ENCODE measurements around the gene FLNC. TPM values are rescaled to one million over a fixed set of nuclear protein-coding genes. Genes with fewer than 3 reads are reported as not detected.

FLNC gene
- total RNA-seq, 1 donor from 2014 or later = 7.7 TPM

DNA sequence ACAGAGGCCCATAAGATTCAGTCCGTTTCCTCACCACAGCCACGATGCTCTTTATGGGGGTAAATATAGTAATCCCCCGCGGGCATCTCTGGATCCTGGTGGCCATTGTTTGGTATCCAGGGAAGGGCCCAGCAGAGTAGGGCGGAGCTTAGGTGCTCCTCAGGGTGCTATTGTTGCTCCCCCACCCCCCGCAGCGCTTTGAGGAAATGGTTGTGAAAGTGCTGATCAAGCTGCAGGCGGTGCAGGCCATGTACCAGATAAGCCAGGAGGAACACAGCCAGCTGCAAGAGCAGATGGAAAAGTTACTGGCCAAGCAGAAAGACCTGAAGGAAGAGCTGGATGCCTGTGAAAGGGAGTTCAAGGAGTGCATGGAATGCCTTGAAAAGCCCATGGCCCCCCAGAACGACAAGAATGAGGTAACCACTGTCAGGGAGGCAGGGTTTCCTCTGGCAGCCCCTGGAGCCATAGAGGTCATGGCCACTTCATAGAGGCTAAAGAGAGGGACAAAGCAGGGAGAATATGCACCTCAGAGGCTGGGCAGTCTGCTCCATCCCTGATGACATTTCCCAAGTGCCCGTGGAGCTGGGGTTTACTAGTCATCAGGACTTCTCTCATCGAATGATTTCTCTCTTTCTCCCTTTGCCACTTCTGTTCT is 17.6 kb upstream of the FLNC start:
- Histone ChIP-seq H3K27ac (no peak overlapping the region), H3K4me3 (no peak overlapping the region), H3K4me1 (no peaks in the 10 kb centered on the region), H3K36me3 (no peaks in the 10 kb centered on the region), H3K27me3 (peaks cover 3% of the 10 kb centered on the region), H3K9me3 (no peaks in the 10 kb centered on the region)
- no peak for TF ChIP-seq CTCF (IDR thresholded peaks at IDR 0.05)
- no peak for DNase-seq
- intact Hi-C loops (cut with DNase I) = no loop called here
- ATAC-seq = peak; percentile 42

- DNase-seq = no peak
- intact Hi-C loops (cut with DNase I) = no loop called here
- H3K4me3 ChIP-seq = no peak overlapping the region
- ATAC-seq = no peak
- H3K9me3 ChIP-seq = no peaks in the 10 kb centered on the region
- H3K4me1 ChIP-seq = no peaks in the 10 kb centered on the region
- H3K27me3 ChIP-seq = peaks cover 5% of the 10 kb centered on the region
- no peaks in the 10 kb centered on the region for H3K36me3 ChIP-seq
- H3K27ac ChIP-seq = no peak overlapping the region
- no peak for TF ChIP-seq CTCF (IDR thresholded peaks at IDR 0.05)
Measured at GRCh38 chr7:128814499-128814898, 15.7 kb upstream of the FLNC start.

GRCh38 chr7:128815289-128815942 is 14.8 kb upstream of the FLNC start:
- no peak overlapping the region for H3K4me3 ChIP-seq
- peaks cover 5% of the 10 kb centered on the region for H3K27me3 ChIP-seq
- ATAC-seq = peak; percentile 46
- intact Hi-C loops (cut with DNase I) = no loop called here
- TF ChIP-seq CTCF (IDR thresholded peaks at IDR 0.05) = no peak
- H3K27ac ChIP-seq = no peak overlapping the region
- H3K9me3 ChIP-seq = no peaks in the 10 kb centered on the region
- H3K4me1 ChIP-seq = no peaks in the 10 kb centered on the region
- H3K36me3 ChIP-seq = no peaks in the 10 kb centered on the region
- DNase-seq = no peak

DNA sequence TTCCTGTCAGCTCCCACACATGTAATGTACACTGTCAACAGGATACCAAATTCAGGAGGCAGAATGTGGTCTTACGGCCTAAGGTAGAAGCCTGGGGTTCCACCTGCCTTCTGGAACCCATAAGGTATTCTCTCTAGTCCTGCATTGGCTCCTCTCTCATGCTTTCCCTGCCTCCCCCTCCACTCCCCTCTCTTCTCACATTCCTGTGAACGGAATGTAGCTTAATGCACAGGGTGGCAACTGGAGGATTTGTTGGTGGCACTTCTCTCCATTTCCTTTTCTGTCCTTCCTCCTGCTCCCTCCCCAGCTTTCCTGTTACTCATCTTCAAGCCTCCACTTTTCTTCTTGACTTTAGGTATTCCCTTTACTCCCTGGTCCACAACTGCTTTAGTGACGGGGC is 11.5 kb upstream of the FLNC start:
- no peak for ATAC-seq
- Histone ChIP-seq H3K4me1 (no peaks in the 10 kb centered on the region), H3K9me3 (no peaks in the 10 kb centered on the region), H3K36me3 (no peaks in the 10 kb centered on the region), H3K27me3 (peaks cover 5% of the 10 kb centered on the region), H3K4me3 (no peak overlapping the region), H3K27ac (no peak overlapping the region)
- no peak for DNase-seq
- intact Hi-C loops (cut with DNase I) = no loop called here
- TF ChIP-seq CTCF (IDR thresholded peaks at IDR 0.05) = no peak

- Histone ChIP-seq H3K36me3 (no peaks in the 10 kb centered on the region), H3K4me3 (no peak overlapping the region), H3K9me3 (no peaks in the 10 kb centered on the region), H3K4me1 (no peaks in the 10 kb centered on the region), H3K27me3 (peaks cover 5% of the 10 kb centered on the region), H3K27ac (no peak overlapping the region)
- ATAC-seq (no peak), DNase-seq (no peak)
- intact Hi-C loops (cut with DNase I) = no loop called here
- no peak for TF ChIP-seq CTCF (IDR thresholded peaks at IDR 0.05)
Measured at GRCh38 chr7:128821724-128822123, 8.5 kb upstream of the FLNC start.

All from upper lobe of right lung (tissue), 1 donor.